ENCODE measurements around the gene DIAPH3. TPM values are rescaled to one million over a fixed set of nuclear protein-coding genes. Genes with fewer than 3 reads are reported as not detected.

Gene DIAPH3
- total RNA-seq, 3 donors from 2014 or later = 1.3 to 5.7 (median 3.1) TPM

DNA sequence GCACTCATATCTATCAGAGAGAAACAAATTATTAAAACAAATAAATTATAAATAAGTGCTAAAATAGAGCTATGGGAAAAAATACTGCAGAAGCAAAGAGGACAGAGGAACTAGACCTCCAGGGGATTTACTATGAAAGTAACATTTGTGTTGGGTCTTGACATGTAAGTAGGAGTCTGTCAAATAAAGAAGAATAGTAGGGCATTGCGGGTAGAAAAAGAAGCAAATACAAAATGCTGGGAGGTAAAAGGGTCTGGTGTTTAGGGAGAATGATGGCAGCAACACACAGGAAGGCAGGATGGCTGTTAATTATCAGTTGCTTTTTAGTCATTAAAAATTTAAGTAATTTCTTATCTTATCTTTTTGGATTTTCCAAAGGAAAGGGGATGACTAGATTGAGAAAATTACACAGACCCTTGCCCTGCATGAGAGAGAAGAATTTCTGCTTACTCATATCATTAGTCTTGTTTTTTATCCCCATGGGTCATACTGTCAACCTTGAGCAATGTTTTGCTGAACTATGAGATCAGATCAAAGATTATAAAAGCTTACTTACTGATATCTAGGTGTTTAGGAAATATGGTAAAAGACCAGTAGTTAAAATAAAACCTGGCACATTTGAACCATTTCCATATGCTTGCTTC is 472.7 kb downstream of the DIAPH3 start:
- H3K4me3 ChIP-seq = no peak overlapping the region
- ATAC-seq = no peak
- H3K4me1 ChIP-seq (ENCODE audit: low read depth) = no peaks in the 10 kb centered on the region
- DNase-seq = no peak
- TF ChIP-seq, protein P1, sequence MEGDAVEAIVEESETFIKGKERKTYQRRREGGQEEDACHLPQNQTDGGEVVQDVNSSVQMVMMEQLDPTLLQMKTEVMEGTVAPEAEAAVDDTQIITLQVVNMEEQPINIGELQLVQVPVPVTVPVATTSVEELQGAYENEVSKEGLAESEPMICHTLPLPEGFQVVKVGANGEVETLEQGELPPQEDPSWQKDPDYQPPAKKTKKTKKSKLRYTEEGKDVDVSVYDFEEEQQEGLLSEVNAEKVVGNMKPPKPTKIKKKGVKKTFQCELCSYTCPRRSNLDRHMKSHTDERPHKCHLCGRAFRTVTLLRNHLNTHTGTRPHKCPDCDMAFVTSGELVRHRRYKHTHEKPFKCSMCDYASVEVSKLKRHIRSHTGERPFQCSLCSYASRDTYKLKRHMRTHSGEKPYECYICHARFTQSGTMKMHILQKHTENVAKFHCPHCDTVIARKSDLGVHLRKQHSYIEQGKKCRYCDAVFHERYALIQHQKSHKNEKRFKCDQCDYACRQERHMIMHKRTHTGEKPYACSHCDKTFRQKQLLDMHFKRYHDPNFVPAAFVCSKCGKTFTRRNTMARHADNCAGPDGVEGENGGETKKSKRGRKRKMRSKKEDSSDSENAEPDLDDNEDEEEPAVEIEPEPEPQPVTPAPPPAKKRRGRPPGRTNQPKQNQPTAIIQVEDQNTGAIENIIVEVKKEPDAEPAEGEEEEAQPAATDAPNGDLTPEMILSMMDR (IDR thresholded peaks at IDR 0.05) = no peak
- intact Hi-C loops (cut with DNase I, micrococcal nuclease) = no loop called here
- no peaks in the 10 kb centered on the region for H3K36me3 ChIP-seq (ENCODE audit: low read depth)
- no peaks in the 10 kb centered on the region for H3K9me3 ChIP-seq

DNA sequence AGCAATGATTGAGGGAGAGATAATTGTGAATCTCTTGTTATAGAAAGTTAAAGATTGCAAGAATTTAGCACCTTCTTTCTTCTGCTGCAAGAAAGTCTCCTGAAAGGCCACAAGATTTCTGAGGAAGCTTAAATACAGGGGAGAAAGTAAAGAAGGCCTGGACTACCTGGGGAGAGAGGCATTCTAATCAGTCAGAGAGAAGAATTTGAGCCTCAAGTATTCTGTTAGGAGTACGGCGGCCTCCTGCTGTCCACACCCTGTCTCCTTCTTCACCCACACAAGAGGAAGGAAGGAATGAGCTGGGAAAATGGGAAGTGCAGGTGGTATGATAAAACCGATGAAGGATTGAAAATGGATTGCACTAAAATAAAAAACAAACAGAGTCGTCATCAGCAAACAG is 474.7 kb downstream of the DIAPH3 start:
- Histone ChIP-seq H3K4me1 (ENCODE audit: low read depth) (no peaks in the 10 kb centered on the region), H3K4me3 (no peak overlapping the region), H3K36me3 (ENCODE audit: low read depth) (no peaks in the 10 kb centered on the region), H3K9me3 (no peaks in the 10 kb centered on the region)
- intact Hi-C loops (cut with DNase I, micrococcal nuclease) = no loop called here
- ATAC-seq = no peak
- TF ChIP-seq, protein P1 (IDR thresholded peaks at IDR 0.05) = no peak
- DNase-seq = no peak

DNA sequence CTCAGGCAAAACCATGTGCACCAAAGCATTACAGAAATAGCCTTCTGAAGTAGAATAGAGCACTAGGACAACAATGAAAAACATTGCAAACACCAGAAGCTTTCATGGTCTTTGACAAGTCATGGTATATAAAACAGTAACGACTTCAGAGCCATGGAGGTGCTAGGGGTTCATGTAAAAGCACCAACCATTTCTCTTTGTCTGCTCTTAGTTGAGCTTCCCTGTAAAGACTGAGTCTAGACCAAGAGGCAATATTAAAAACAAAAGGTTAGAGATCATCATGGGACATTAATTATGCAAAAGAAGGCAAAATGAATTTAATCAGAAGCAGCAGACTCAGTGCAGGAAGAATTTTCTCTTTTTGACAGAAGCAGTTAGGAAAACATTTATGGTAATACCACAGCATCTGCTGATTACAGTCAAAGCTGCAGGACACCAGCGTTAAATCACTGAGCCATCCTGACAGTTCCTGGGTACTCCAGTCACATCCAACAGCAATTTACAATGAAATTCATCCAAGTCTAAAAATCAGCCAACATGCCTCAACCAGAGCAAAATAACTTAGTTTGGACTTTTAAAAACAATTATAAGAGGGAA is 476.8 kb downstream of the DIAPH3 start:
- intact Hi-C loops (cut with DNase I, micrococcal nuclease) = no loop called here
- DNase-seq (no peak), ATAC-seq (no peak)
- H3K9me3 ChIP-seq = no peaks in the 10 kb centered on the region
- no peaks in the 10 kb centered on the region for H3K4me1 ChIP-seq (ENCODE audit: low read depth)
- TF ChIP-seq, protein P1 (IDR thresholded peaks at IDR 0.05) = no peak
- no peak overlapping the region for H3K4me3 ChIP-seq
- no peaks in the 10 kb centered on the region for H3K36me3 ChIP-seq (ENCODE audit: low read depth)

DNA sequence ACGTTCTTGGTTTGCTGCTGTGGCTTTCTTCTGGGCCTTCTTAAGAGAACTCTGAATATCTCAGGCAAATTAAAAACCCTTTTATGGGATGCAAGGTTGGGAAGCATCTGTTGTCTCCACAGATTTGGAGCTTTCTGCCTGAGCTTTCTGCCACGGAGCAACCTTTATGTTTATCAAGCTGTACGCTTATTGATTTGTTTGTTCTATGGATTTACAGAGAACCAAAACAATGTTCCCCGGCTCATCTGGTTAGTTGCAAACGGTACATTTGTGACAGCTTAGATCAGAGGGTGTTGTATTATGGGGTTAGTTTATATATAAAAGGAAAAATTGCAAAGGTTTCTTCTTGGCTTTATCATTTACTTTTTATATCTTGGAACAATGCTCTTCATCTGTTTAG is 479.6 kb downstream of the DIAPH3 start:
- H3K9me3 ChIP-seq = no peaks in the 10 kb centered on the region
- intact Hi-C loops (cut with DNase I, micrococcal nuclease) = loop anchor here in 1 of 2 donors (5.0 kb wide), 1 partner anchor 218 kb away; no protein-coding TSS in a partner anchor
- H3K4me3 ChIP-seq = no peak overlapping the region
- ATAC-seq (no peak), DNase-seq (no peak)
- TF ChIP-seq, protein P1 (IDR thresholded peaks at IDR 0.05) = no peak
- no peaks in the 10 kb centered on the region for H3K4me1 ChIP-seq (ENCODE audit: low read depth)
- H3K36me3 ChIP-seq (ENCODE audit: low read depth) = no peaks in the 10 kb centered on the region

DNA sequence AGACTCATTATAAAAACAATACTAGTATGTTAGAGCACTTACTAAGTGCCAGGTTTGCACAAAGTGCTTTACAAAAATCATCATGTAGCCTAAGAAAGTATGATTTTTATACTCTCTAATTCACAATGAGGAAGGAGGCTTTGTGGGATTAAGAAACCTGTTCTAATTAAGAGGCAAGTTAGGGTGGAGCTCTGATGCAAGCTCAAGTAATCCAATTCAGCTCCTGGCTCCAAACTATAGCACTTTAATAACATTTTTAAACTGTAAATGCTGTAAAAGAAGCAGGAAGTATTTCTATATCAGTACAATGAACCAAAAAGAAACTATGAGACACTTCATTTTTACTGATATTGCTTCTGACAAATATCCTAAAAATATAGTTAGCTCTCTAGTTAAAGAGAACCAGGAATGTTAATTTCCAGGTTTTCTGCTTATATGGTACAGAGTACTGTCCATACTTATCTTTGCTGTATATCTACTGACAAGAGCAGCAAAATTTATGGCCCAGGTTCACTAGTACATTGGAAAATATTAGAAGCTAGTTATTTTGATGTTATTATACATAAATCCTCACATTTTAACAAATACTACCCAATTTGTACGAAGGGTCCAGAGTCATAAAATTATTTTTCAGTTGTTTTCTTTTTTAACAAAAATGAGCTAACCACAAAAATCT is 482.0 kb downstream of the DIAPH3 start:
- no peak overlapping the region for H3K4me3 ChIP-seq
- TF ChIP-seq, protein P1 (IDR thresholded peaks at IDR 0.05) = no peak
- no peaks in the 10 kb centered on the region for H3K9me3 ChIP-seq
- ATAC-seq (no peak), DNase-seq (no peak)
- no peaks in the 10 kb centered on the region for H3K36me3 ChIP-seq (ENCODE audit: low read depth)
- H3K4me1 ChIP-seq (ENCODE audit: low read depth) = no peaks in the 10 kb centered on the region
- intact Hi-C loops (cut with DNase I, micrococcal nuclease) = loop anchor here in 1 of 2 donors (5.0 kb wide), 1 partner anchor 221 kb away; no protein-coding TSS in a partner anchor
